IMR-90 (cell line): ENCODE data around the gene HK3. TPM values are rescaled to one million over a fixed set of nuclear protein-coding genes. Genes with fewer than 3 reads are reported as not detected.
A peak's percentile ranks its signal among the peaks of the same experiment; 100 is the strongest.

Source experiments
- ATAC-seq: fragments of 200-7000 bp; cut with Tn5 transposase; 2 replicates; pipeline ENCODE4 v1.9.1; 2020; ENCODE audit warnings: low read depth, mild to moderate bottlenecking, moderate library complexity
- BruUV-seq: library from RNA; stranded (reverse); fragments of 400-500 nt; replicated peaks from 2 replicates; lab custom pipeline; 2021; lab: Mats Ljungman, UMichigan
- CTCF ChIA-PET: fragments of 300-600 bp; formaldehyde crosslinking; extraction: SDS; loops from one replicate; lab custom pipeline; 2021; ENCODE audit warnings: antibody characterized with exemption; lab: Yijun Ruan, JAX
- POLR2A ChIA-PET: fragments of 300-600 bp; sonication (Branson Sonifier 250); formaldehyde crosslinking; loops from one replicate; lab custom pipeline; 2022; ENCODE audit warnings: antibody characterized with exemption; ENCODE audit not compliant: unreplicated experiment; lab: Charles Lee
- DNase-seq: peaks from one replicate; pipeline ENCODE4 v3.0.0; 2013
- H2AFZ ChIP-seq: replicated peaks from 2 replicates; pipeline ENCODE3; 2013; ENCODE audit warnings: low read length, mild to moderate bottlenecking; ENCODE audit not compliant: poor library complexity
- H2AK5ac ChIP-seq: 2 replicates; pipeline ENCODE4 v1.6.1; 2013; ENCODE audit warnings: low read depth, low read length, inconsistent platforms
- H2AK9ac ChIP-seq: replicated peaks from 2 replicates; pipeline ENCODE3; 2013; ENCODE audit warnings: mild to moderate bottlenecking, low read depth, low read length, moderate library complexity; ENCODE audit not compliant: poor library complexity
- H2BK120ac ChIP-seq: 2 replicates; pipeline ENCODE4 v1.6.1; 2013; ENCODE audit warnings: low read depth, low read length, inconsistent platforms
- H2BK15ac ChIP-seq: 3 replicates; pipeline ENCODE4 v1.6.1; 2013; ENCODE audit warnings: low read depth, low read length, inconsistent platforms
- H2BK20ac ChIP-seq: 2 replicates; pipeline ENCODE4 v1.6.1; 2013; ENCODE audit warnings: low read depth, mild to moderate bottlenecking, inconsistent platforms, low read length, moderate library complexity
- H2BK5ac ChIP-seq: 2 replicates; pipeline ENCODE4 v1.6.1; 2013; ENCODE audit warnings: mild to moderate bottlenecking, low read depth, low read length, inconsistent platforms; ENCODE audit not compliant: poor library complexity, severe bottlenecking
- H3K14ac ChIP-seq: replicated peaks from 2 replicates; pipeline ENCODE4 v1.6.1; 2013; ENCODE audit warnings: low read depth, low read length, inconsistent platforms
- H3K18ac ChIP-seq: 2 replicates; pipeline ENCODE4 v1.6.1; 2013; ENCODE audit warnings: low read depth, low read length, control low read depth
- H3K23ac ChIP-seq: 2 replicates; pipeline ENCODE4 v1.6.1; 2013; ENCODE audit warnings: low read depth, low read length, inconsistent platforms
- H3K27ac ChIP-seq: 2 replicates; pipeline ENCODE4 v1.5.1; 2013; ENCODE audit warnings: mild to moderate bottlenecking, control low read depth, low read length; ENCODE audit not compliant: insufficient read depth
- H3K27me3 ChIP-seq: 2 replicates; pipeline ENCODE4 v1.6.1; 2013; ENCODE audit warnings: low read length; ENCODE audit not compliant: control insufficient read depth, insufficient read depth
- H3K36me3 ChIP-seq: 2 replicates; pipeline ENCODE4 v1.6.1; 2013; ENCODE audit warnings: low read length, mixed read lengths; ENCODE audit not compliant: control insufficient read depth, insufficient read depth
- H3K4ac ChIP-seq: 2 replicates; pipeline ENCODE4 v1.6.1; 2013; ENCODE audit warnings: low read depth, low read length, inconsistent platforms
- H3K4me1 ChIP-seq: 2 replicates; pipeline ENCODE4 v1.6.1; 2013; ENCODE audit warnings: low read length, mixed read lengths; ENCODE audit not compliant: control insufficient read depth, insufficient read depth
- H3K4me2 ChIP-seq: 2 replicates; pipeline ENCODE4 v1.6.1; 2013; ENCODE audit warnings: low read depth, mild to moderate bottlenecking, control low read depth, low read length, moderate library complexity
- H3K4me3 ChIP-seq: 2 replicates; pipeline ENCODE4 v1.5.1; 2013; ENCODE audit warnings: low read depth, mild to moderate bottlenecking, control low read depth, low read length, moderate library complexity; ENCODE audit not compliant: insufficient read depth
- H3K56ac ChIP-seq: 2 replicates; pipeline ENCODE4 v1.6.1; 2013; ENCODE audit warnings: low read length, inconsistent platforms; ENCODE audit not compliant: insufficient read depth; ENCODE audit errors: extremely low read depth
- H3K79me1 ChIP-seq, 2 experiments: 2 replicates each; pipeline ENCODE4 v1.6.1; 2013; ENCODE audit warnings: low read length in 2 of 2, inconsistent platforms in 1 of 2, low read depth in 1 of 2
- H3K9ac ChIP-seq: 2 replicates; pipeline ENCODE4 v1.6.1; 2013; ENCODE audit warnings: low read depth, low read length, control low read depth
- H3K9me1 ChIP-seq: 2 replicates; pipeline ENCODE4 v1.6.1; 2013; ENCODE audit warnings: low read length, inconsistent platforms; ENCODE audit not compliant: insufficient read depth
- H3K9me3 ChIP-seq: 2 replicates; pipeline ENCODE4 v1.6.1; 2013; ENCODE audit warnings: low read length; ENCODE audit not compliant: control insufficient read depth, insufficient read depth
- H4K20me1 ChIP-seq: 2 replicates; pipeline ENCODE4 v1.6.1; 2013; ENCODE audit warnings: low read length, inconsistent platforms; ENCODE audit not compliant: insufficient read depth
- H4K5ac ChIP-seq: 2 replicates; pipeline ENCODE4 v1.6.1; 2013; ENCODE audit warnings: mild to moderate bottlenecking, low read depth, low read length, control low read depth
- H4K8ac ChIP-seq, 2 experiments: 2 replicates each; pipeline ENCODE4 v1.6.1; 2013; ENCODE audit warnings: low read depth in 2 of 2, low read length in 2 of 2, control low read depth in 1 of 2, inconsistent platforms in 1 of 2
- H4K91ac ChIP-seq: 2 replicates; pipeline ENCODE4 v1.6.1; 2013; ENCODE audit warnings: low read depth, low read length, inconsistent platforms; ENCODE audit not compliant: insufficient read depth
- CEBPB ChIP-seq: IDR thresholded peaks from 2 replicates; pipeline ENCODE4 v1.6.1; 2012; ENCODE audit warnings: low read depth, low read length, improper control_type of control experiment
- MAFK ChIP-seq: IDR thresholded peaks from 2 replicates; pipeline ENCODE4 v1.6.1; 2012; ENCODE audit warnings: low read depth, low read length, improper control_type of control experiment
- RAD21 ChIP-seq: IDR thresholded peaks from 2 replicates; pipeline ENCODE4 v1.6.1; 2012; ENCODE audit warnings: low read length, improper control_type of control experiment
- RCOR1 ChIP-seq: IDR thresholded peaks from 2 replicates; pipeline ENCODE4 v1.6.1; 2012; ENCODE audit warnings: mild to moderate bottlenecking, low read length, improper control_type of control experiment; ENCODE audit not compliant: insufficient replicate concordance
- WGBS, 2 experiments: methylation state at CpG; one replicate each; pipeline versions ENCODE4 v1.1.5 to v1.1.7; 2013; ENCODE audit warnings: missing lambda C conversion rate in 2 of 2; ENCODE audit not compliant: insufficient read length in 1 of 2; ENCODE audit errors: extremely low coverage in 2 of 2; 5-methylcytosine and 5-hydroxymethylcytosine counted together
- dilution Hi-C: fragments of 300-500 bp; cut with HindIII; formaldehyde crosslinking; loops from one replicate; pipeline ENCODE4 v1.14.3; 2018; ENCODE audit warnings: low sequenced_read_pairs; ENCODE audit not compliant: unreplicated experiment
- in situ Hi-C: fragments of 300-500 bp; cut with MboI; formaldehyde crosslinking; loops from 3 replicates; pipeline ENCODE4 v1.14.3; 2019; ENCODE audit warnings: low sequenced_read_pairs, inconsistent platforms, mixed read lengths
- intact Hi-C: fragments of 100-400 bp; cut with micrococcal nuclease; formaldehyde crosslinking; loops from 2 replicates; pipeline ENCODE4 v1.10.0; 2022
- polyA plus RNA-seq, 3 experiments: library from polyadenylated mRNA; depleted of rRNA; stranded (reverse); fragments of >200 nt; gene quantifications; 2 replicates each; pipeline ENCODE4 v1.2.3, GENCODE V29; 2012; ENCODE audit warnings: low replicate concordance in 1 of 3
- total RNA-seq: library from RNA; depleted of rRNA; stranded (reverse); fragments of >200 nt; gene quantifications from 2 replicates; pipeline ENCODE4 v1.2.3, GENCODE V29; 2012

HK3 gene
- total and polyA plus RNA-seq, 2 of the 4 experiments (the other 2 are of a cell fraction), result not detected

DNA sequence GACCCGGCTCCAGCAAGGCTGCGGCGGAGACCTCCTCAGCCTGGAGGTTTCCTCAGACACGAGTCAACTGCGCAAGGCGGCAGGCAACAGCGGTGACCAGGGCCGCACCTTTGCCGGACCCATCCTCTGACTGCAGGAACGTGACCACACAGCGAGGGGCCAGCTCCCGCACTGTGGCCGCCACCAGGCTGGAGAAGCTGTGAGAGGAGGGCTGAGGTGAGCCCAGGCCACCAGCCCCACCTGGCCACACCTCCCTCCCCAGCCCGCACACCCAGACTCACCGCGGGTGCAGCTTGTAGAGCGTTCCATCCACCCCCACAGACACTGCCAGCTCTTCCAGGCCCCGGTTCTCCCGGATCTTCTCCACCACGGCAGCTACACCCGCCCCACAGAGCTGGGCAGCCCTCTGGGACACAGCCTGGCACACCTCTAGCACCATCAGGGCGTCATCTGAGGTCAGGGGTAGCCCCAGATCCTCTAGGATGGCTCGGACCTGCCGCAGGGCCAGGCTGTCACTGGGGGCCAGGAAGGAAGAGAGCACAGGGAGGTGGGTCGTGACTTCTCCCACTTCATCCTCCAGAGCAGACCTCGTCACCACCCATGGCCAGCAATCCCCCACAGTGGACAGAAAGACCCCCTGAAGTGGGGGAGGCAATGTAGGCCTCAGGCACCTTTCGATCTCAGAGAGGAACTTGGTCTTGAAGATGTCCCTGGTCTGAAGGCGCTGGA lies 18.0 kb downstream of the HK3 start:
- Histone ChIP-seq H3K27ac (no peak overlapping the region), H2BK15ac (no peak overlapping the region), H3K14ac (no peak overlapping the region), H3K36me3 (no peaks in the 10 kb centered on the region), H2BK20ac (no peak overlapping the region), H3K23ac (no peak overlapping the region), H3K4me2 (no peak overlapping the region), H2BK120ac (no peak overlapping the region), H4K8ac (no peak overlapping the region), H2AK9ac (peak overlapping the region; percentile 52), H3K18ac (no peak overlapping the region), H2BK5ac (no peak overlapping the region), H3K4me3 (no peak overlapping the region), H3K4me1 (no peaks in the 10 kb centered on the region), H3K56ac (no peak overlapping the region), H4K91ac (no peak overlapping the region), H3K4ac (no peak overlapping the region), H4K20me1 (no peaks in the 10 kb centered on the region), H4K5ac (no peak overlapping the region), H3K9ac (no peak overlapping the region), H3K9me3 (no peaks in the 10 kb centered on the region), H3K27me3 (peaks cover 54% of the 10 kb centered on the region), H2AK5ac (no peak overlapping the region), H3K79me1 (no peaks in the 10 kb centered on the region), H3K9me1 (no peaks in the 10 kb centered on the region), H2AFZ (no peak overlapping the region)
- intact Hi-C loops, result no loop called here
- BruUV-seq, result no TSS peak
- ChIA-PET CTCF (no interaction called here), POLR2A (no interaction called here)
- no peak for DNase-seq
- TF ChIP-seq CEBPB (no peak), MAFK (no peak), RAD21 (no peak), RCOR1 (no peak)
- ATAC-seq, result no peak
- in situ Hi-C loops, result no loop called here
- WGBS, 2 experiments, result 78% methylated on average over 6 of the region's 28 CpGs; no CpG with 5 or more reads in 1 of the 2 experiments
- dilution Hi-C loops, result no loop called here
